Sigmoid colon (tissue), 7 donors: ENCODE data around the gene TINCR. TPM values are rescaled to one million over a fixed set of nuclear protein-coding genes. Genes with fewer than 3 reads are reported as not detected.
"Not testable (repeated sequence)": the region's sequence is repeated elsewhere in the genome, so short reads cannot be mapped to it uniquely, and the experiment has no call there.

Source experiments
- DNase-seq: peaks from one replicate; pipeline ENCODE4 v3.0.0-alpha.2; 2019
- H3K27ac ChIP-seq, 4 donors: fragments of 200-600 bp; sonication (generic); one replicate each; pipeline ENCODE4 v1.5.1; 2016 to 2019; ENCODE audit warnings: mild to moderate bottlenecking in 1 of 4
- H3K27me3 ChIP-seq, 3 donors: fragments of 200-600 bp; sonication (generic); one replicate each; pipeline ENCODE4 v1.5.1; 2019; ENCODE audit warnings: mild to moderate bottlenecking in 1 of 3
- H3K36me3 ChIP-seq, 4 donors: fragments of 200-600 bp; sonication (generic); one replicate each; pipeline ENCODE4 v1.5.1; 2016 to 2019
- H3K4me1 ChIP-seq, 4 donors: fragments of 200-600 bp; sonication (generic); one replicate each; pipeline ENCODE4 v1.5.1; 2017 to 2019
- H3K4me3 ChIP-seq, 4 donors: fragments of 200-600 bp; sonication (generic); one replicate each; pipeline ENCODE4 v1.5.1; 2017 to 2019; ENCODE audit warnings: mild to moderate bottlenecking in 2 of 4, moderate library complexity in 1 of 4
- H3K9me3 ChIP-seq, 4 donors: fragments of 200-600 bp in 3 of 4; sonication (generic) in 3 of 4; one replicate each; pipeline versions ENCODE4 v1.5.1 to v1.6.1; 2013 to 2019
- CTCF ChIP-seq, 4 experiments: fragments of 450-650 bp in 3 of 4; fragments of 200-600 bp in 1 of 4; IDR thresholded peaks; one replicate each; pipeline ENCODE4 v1.5.1; 2016 to 2019; ENCODE audit warnings: antibody characterized with exemption in 4 of 4, mild to moderate bottlenecking in 3 of 4, moderate library complexity in 2 of 4
- EP300 ChIP-seq, 4 donors: sonication (generic); formaldehyde crosslinking; IDR thresholded peaks; one replicate each; pipeline ENCODE4 v1.6.1; 2017; ENCODE audit warnings: antibody characterized with exemption in 4 of 4
- POLR2A ChIP-seq, 2 donors: fragments of 450-650 bp; IDR thresholded peaks; one replicate each; pipeline ENCODE4 v1.6.1; 2016; ENCODE audit warnings: antibody characterized with exemption in 2 of 2, mild to moderate bottlenecking in 2 of 2, moderate library complexity in 2 of 2
- POLR2AphosphoS5 ChIP-seq, 4 donors: sonication (generic); formaldehyde crosslinking; IDR thresholded peaks; one replicate each; pipeline ENCODE4 v1.6.1; 2017; ENCODE audit warnings: antibody characterized with exemption in 4 of 4
- WGBS, 2 donors: extraction: QIAGEN DNeasy Blood & Tissue Kit; methylation state at CpG; one replicate each; pipeline ENCODE4 v1.1.7; 2013; 5-methylcytosine and 5-hydroxymethylcytosine counted together
- intact Hi-C: fragments of 100-400 bp; cut with DNase I; formaldehyde crosslinking; loops from one replicate; pipeline ENCODE4 v1.15.1; 2023
- polyA plus RNA-seq, 3 donors: library from polyadenylated mRNA; stranded (reverse); fragments of 200-250 nt; gene quantifications; one replicate each; pipeline ENCODE4 v1.2.3, GENCODE V29; 2013
- total RNA-seq, 4 donors: library from RNA; depleted of rRNA; stranded (reverse); fragments of >200 nt; gene quantifications; one replicate each; pipeline ENCODE4 v1.1.0, GENCODE V29; 2016
- donor health status: healthy with polysubstance abuse.
- donor health status: Bipolar disorder and iron deficiency.
- donor health status: healthy.

The TINCR gene
- total and polyA plus RNA-seq, 7 donors, result 0.33 to 27.5 (median 1.7) TPM; not detected in 1

GRCh38 chr19:5541456-5541855 lies 26.3 kb downstream of the TINCR start:
- Histone ChIP-seq H3K4me3 (no peak overlapping the region), H3K36me3 (no peaks in the 10 kb centered on the region), H3K4me1 (peaks cover 0 to 10% (median 3%) of the 10 kb centered on the region in 4 donors), H3K9me3 (no peaks in the 10 kb centered on the region), H3K27ac (no peak overlapping the region), H3K27me3 (peaks cover 0 to 18% (median 0%) of the 10 kb centered on the region in 3 donors)
- WGBS, 2 donors, result 82 to 84% methylated on average over 7 of the region's 7 CpGs
- TF ChIP-seq POLR2AphosphoS5 (IDR thresholded peaks at IDR 0.05) (no peak), EP300 (IDR thresholded peaks at IDR 0.05) (no peak), CTCF (IDR thresholded peaks at IDR 0.05) (no peak)
- intact Hi-C loops, result no loop called here
- DNase-seq, result no peak

GRCh38 chr19:5540208-5540607 lies 27.5 kb downstream of the TINCR start:
- TF ChIP-seq CTCF (IDR thresholded peaks at IDR 0.05), result no peak
- TF ChIP-seq EP300 (IDR thresholded peaks at IDR 0.05), result no peak
- no peak for TF ChIP-seq POLR2A (IDR thresholded peaks at IDR 0.05)
- no peak for TF ChIP-seq POLR2AphosphoS5 (IDR thresholded peaks at IDR 0.05)
- intact Hi-C loops, result no loop called here
- Histone ChIP-seq H3K27me3 (peaks cover 0 to 24% (median 0%) of the 10 kb centered on the region in 3 donors), H3K4me3 (no peak overlapping the region), H3K9me3 (peaks cover 0 to 1% (median under 1%) of the 10 kb centered on the region in 4 donors), H3K36me3 (no peaks in the 10 kb centered on the region), H3K27ac (no peak overlapping the region), H3K4me1 (peaks cover 0 to 13% (median 8%) of the 10 kb centered on the region in 4 donors)
- DNase-seq, result no peak
- 88 to 90% methylated on average over 10 of the region's 10 CpGs for WGBS, 2 donors

- intact Hi-C loops, result no loop called here
- peaks cover 7 to 16% (median 11%) of the 10 kb centered on the region in 4 donors for H3K9me3 ChIP-seq
- H3K27me3 ChIP-seq, result peaks cover 0 to 24% (median 0%) of the 10 kb centered on the region in 3 donors
- no peak for TF ChIP-seq POLR2AphosphoS5 (IDR thresholded peaks at IDR 0.05)
- no peak for TF ChIP-seq POLR2A (IDR thresholded peaks at IDR 0.05)
- no peak for TF ChIP-seq CTCF (IDR thresholded peaks at IDR 0.05)
- no peak for TF ChIP-seq EP300 (IDR thresholded peaks at IDR 0.05)
- no peak overlapping the region for H3K4me3 ChIP-seq
- 83% methylated on average over 12 of the region's 12 CpGs for WGBS, 2 donors
- no peaks in the 10 kb centered on the region for H3K36me3 ChIP-seq
- no peak for DNase-seq
- no peak overlapping the region for H3K27ac ChIP-seq
- peaks cover 0 to 13% (median 8%) of the 10 kb centered on the region in 4 donors for H3K4me1 ChIP-seq
Observed at GRCh38 chr19:5537870-5538269, 29.9 kb downstream of the TINCR start.

- H3K27ac ChIP-seq, intact Hi-C loops, DNase-seq, H3K36me3 ChIP-seq, H3K4me3 ChIP-seq: not testable (repeated sequence)
- 62 to 69% methylated on average over 12 of the region's 12 CpGs for WGBS, 2 donors
- Histone ChIP-seq H3K4me1 (peaks cover 0 to 13% (median 8%) of the 10 kb centered on the region in 4 donors), H3K9me3 (peaks cover 7 to 16% (median 11%) of the 10 kb centered on the region in 4 donors), H3K27me3 (peaks cover 0 to 24% (median 0%) of the 10 kb centered on the region in 3 donors)
Observed at GRCh38 chr19:5536982-5537579, 30.7 kb downstream of the TINCR start.

- Histone ChIP-seq H3K9me3 (peaks cover 7 to 16% (median 11%) of the 10 kb centered on the region in 4 donors), H3K27ac (peak overlapping the region in 1 of 4 donors; percentile 49), H3K4me3 (peak overlapping the region in 2 of 4 donors; percentile 3 to 13), H3K4me1 (peaks cover 0 to 13% (median 8%) of the 10 kb centered on the region in 4 donors), H3K27me3 (peaks cover 0 to 24% (median 0%) of the 10 kb centered on the region in 3 donors), H3K36me3 (no peaks in the 10 kb centered on the region)
- TF ChIP-seq POLR2A (IDR thresholded peaks at IDR 0.05), result no peak
- no peak for TF ChIP-seq EP300 (IDR thresholded peaks at IDR 0.05)
- no peak for TF ChIP-seq CTCF (IDR thresholded peaks at IDR 0.05)
- no peak for TF ChIP-seq POLR2AphosphoS5 (IDR thresholded peaks at IDR 0.05)
- intact Hi-C loops, result no loop called here
- 7 to 8% methylated on average over 38 of the region's 38 CpGs for WGBS, 2 donors
- peak; percentile 70 for DNase-seq
Observed at GRCh38 chr19:5536337-5536894, 31.3 kb downstream of the TINCR start.
